ENCODE measurements around the gene ARHGAP25. TPM values are rescaled to one million over a fixed set of nuclear protein-coding genes. Genes with fewer than 3 reads are reported as not detected.
A peak's percentile ranks its signal among the peaks of the same experiment; 100 is the strongest.

The ARHGAP25 gene
- total RNA-seq, 6 experiments from 2014 or later = not detected

GRCh38 chr2:68743531-68743930 is 8.9 kb downstream of the ARHGAP25 start:
- no peak overlapping the region for H3K27ac Mint-ChIP-seq
- H3K4me3 Mint-ChIP-seq = no peak overlapping the region
- no peak for DNase-seq
- H3K9me3 Mint-ChIP-seq = no peaks in the 10 kb centered on the region
- no peaks in the 10 kb centered on the region for H3K36me3 Mint-ChIP-seq (ENCODE audit: low read depth)
- no peak for TF ChIP-seq CTCF (IDR thresholded peaks at IDR 0.05)
- peaks cover 44% of the 10 kb centered on the region for H3K4me1 Mint-ChIP-seq (ENCODE audit: low read depth)
- peaks cover 27% of the 10 kb centered on the region for H3K27me3 Mint-ChIP-seq (ENCODE audit: insufficient read depth)

- peak; percentile 23; the same call in 1 of the 2 replicates for TF ChIP-seq CTCF (IDR thresholded peaks at IDR 0.05)
- Mint-ChIP-seq H3K27ac (no peak overlapping the region), H3K36me3 (ENCODE audit: low read depth) (no peaks in the 10 kb centered on the region), H3K4me3 (no peak overlapping the region), H3K4me1 (ENCODE audit: low read depth) (peaks cover 43% of the 10 kb centered on the region), H3K27me3 (ENCODE audit: insufficient read depth) (peaks cover 27% of the 10 kb centered on the region), H3K9me3 (no peaks in the 10 kb centered on the region)
- peak; percentile 3 for DNase-seq
Measured at GRCh38 chr2:68744366-68744912, 9.8 kb downstream of the ARHGAP25 start.

- DNase-seq = no peak
- TF ChIP-seq CTCF (IDR thresholded peaks at IDR 0.05) = no peak
- Mint-ChIP-seq H3K9me3 (no peaks in the 10 kb centered on the region), H3K4me1 (ENCODE audit: low read depth) (peaks cover 38% of the 10 kb centered on the region), H3K36me3 (ENCODE audit: low read depth) (no peaks in the 10 kb centered on the region), H3K4me3 (no peak overlapping the region), H3K27ac (no peak overlapping the region), H3K27me3 (ENCODE audit: insufficient read depth) (peaks cover 27% of the 10 kb centered on the region)
Measured at GRCh38 chr2:68745006-68745405, 10.4 kb downstream of the ARHGAP25 start.

- Mint-ChIP-seq H3K4me3 (no peak overlapping the region), H3K27ac (no peak overlapping the region), H3K27me3 (ENCODE audit: insufficient read depth) (peaks cover 27% of the 10 kb centered on the region), H3K36me3 (ENCODE audit: low read depth) (no peaks in the 10 kb centered on the region), H3K9me3 (no peaks in the 10 kb centered on the region), H3K4me1 (ENCODE audit: low read depth) (peaks cover 25% of the 10 kb centered on the region; the same call in 1 of the 2 replicates)
- TF ChIP-seq CTCF (IDR thresholded peaks at IDR 0.05) = no peak
- no peak for DNase-seq
Measured at GRCh38 chr2:68746408-68746807, 11.8 kb downstream of the ARHGAP25 start.

GRCh38 chr2:68747413-68747812 is 12.8 kb downstream of the ARHGAP25 start:
- Mint-ChIP-seq H3K36me3 (ENCODE audit: low read depth) (no peaks in the 10 kb centered on the region), H3K27ac (no peak overlapping the region), H3K27me3 (ENCODE audit: insufficient read depth) (peaks cover 25% of the 10 kb centered on the region), H3K4me1 (ENCODE audit: low read depth) (peaks cover 26% of the 10 kb centered on the region; the same call in 1 of the 2 replicates), H3K4me3 (no peak overlapping the region), H3K9me3 (no peaks in the 10 kb centered on the region)
- TF ChIP-seq CTCF (IDR thresholded peaks at IDR 0.05) = no peak
- DNase-seq = no peak

Measured in HFFc6 (cell line).